GM21723 (cell line): ENCODE data around the gene RASAL3.
A peak's percentile ranks its signal among the peaks of the same experiment; 100 is the strongest.
"Not testable (repeated sequence)": the region's sequence is repeated elsewhere in the genome, so short reads cannot be mapped to it uniquely, and the experiment has no call there.

Source experiments
- ATAC-seq: cut with Tn5 transposase; IDR thresholded peaks from one replicate; pipeline ENCODE4 v1.9.1; 2021; ENCODE audit warnings: mild to moderate bottlenecking, moderate library complexity; ENCODE audit not compliant: unreplicated experiment

RASAL3 gene

GRCh38 chr19:15475169-15475568 is 10.8 kb upstream of the RASAL3 start:
- ATAC-seq: no peak

- ATAC-seq: not testable (repeated sequence)
Measured at GRCh38 chr19:15473821-15474220, 9.5 kb upstream of the RASAL3 start.

- no peak for ATAC-seq
Measured at GRCh38 chr19:15471639-15472101, 7.3 kb upstream of the RASAL3 start.

GRCh38 chr19:15469513-15470297 is 5.4 kb upstream of the RASAL3 start:
- ATAC-seq: no peak

GRCh38 chr19:15468675-15469512 is 4.5 kb upstream of the RASAL3 start:
- no peak for ATAC-seq

- no peak for ATAC-seq
Measured at GRCh38 chr19:15467734-15468214, 3.4 kb upstream of the RASAL3 start.

GRCh38 chr19:15466851-15467733 is 2.7 kb upstream of the RASAL3 start:
- peak; percentile 48 for ATAC-seq

GRCh38 chr19:15463861-15464371 is 428 bp downstream of the RASAL3 start:
- peak; percentile 61 for ATAC-seq

GRCh38 chr19:15461694-15462093 is 2.6 kb downstream of the RASAL3 start:
- no peak for ATAC-seq

- ATAC-seq: no peak
Measured at GRCh38 chr19:15457701-15458484, 6.5 kb downstream of the RASAL3 start.

GRCh38 chr19:15456871-15457700 is 7.3 kb downstream of the RASAL3 start:
- no peak for ATAC-seq

GRCh38 chr19:15456441-15456840 is 7.9 kb downstream of the RASAL3 start:
- ATAC-seq: no peak

GRCh38 chr19:15455996-15456395 is 8.3 kb downstream of the RASAL3 start:
- ATAC-seq: no peak

GRCh38 chr19:15453906-15454860 is 10.2 kb downstream of the RASAL3 start:
- ATAC-seq: no peak

- ATAC-seq: no peak
Measured at GRCh38 chr19:15453091-15453578, 11.2 kb downstream of the RASAL3 start.

- ATAC-seq: no peak
Measured at GRCh38 chr19:15452111-15453047, 12.0 kb downstream of the RASAL3 start.

- ATAC-seq: no peak
Measured at GRCh38 chr19:15450528-15450890, 13.8 kb downstream of the RASAL3 start.
